ENCODE measurements around the gene HOOK2. TPM values are rescaled to one million over a fixed set of nuclear protein-coding genes. Genes with fewer than 3 reads are reported as not detected.
A peak's percentile ranks its signal among the peaks of the same experiment; 100 is the strongest.

HOOK2 gene
- total and polyA plus RNA-seq, 9 of the 15 experiments (the other 6 are each of a cell fraction or from before 2014, with no cell fraction given), result 1.3 to 17.2 (median 9.9) TPM

DNA sequence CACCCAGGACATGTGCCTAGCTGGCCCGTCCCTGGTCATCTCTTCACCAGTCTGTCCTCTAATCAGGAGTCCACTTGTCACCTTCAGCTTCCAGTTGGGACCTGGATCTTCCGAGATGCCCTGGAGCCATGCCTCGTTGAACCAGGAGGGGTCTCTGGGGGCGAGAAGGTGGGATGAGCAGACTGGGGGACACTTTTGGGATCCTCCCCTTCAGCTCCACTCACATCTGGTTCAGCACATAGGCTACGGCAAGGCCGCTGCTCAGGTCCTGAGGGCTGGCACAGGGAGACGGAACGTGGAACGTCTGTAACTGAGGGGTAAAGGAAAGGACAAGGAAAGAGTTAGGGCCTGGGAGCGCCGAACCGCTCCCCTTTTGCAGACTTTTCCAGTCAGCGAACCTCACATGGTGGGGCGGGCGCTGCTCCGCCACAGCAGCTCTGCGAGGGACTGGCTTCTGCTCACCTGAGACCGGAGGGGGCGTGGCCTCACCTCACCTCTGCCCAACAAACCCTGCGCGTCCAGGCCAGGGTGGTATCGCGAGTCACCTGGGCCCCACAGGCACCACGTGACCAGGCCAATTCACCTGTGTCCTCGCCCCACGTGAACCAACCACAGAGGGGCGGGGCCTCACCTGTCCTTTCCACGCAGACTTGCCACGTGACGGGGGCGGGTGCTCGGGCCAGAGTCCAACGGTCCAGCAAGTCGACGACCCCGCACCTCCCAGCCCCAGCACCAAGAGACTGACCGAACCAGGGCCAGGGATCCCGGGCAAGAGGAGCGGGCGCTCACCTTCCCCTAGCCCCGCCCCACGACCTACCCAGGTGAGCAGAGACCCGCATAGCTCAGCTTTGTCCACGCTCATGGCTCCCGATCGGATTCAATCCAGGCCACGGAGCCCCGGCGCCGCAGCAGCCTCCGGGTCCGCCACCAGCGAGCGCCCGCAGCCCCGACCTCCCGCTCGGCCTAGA is at the start of gene HOOK2 (continued):
- TF ChIP-seq, protein P1, sequence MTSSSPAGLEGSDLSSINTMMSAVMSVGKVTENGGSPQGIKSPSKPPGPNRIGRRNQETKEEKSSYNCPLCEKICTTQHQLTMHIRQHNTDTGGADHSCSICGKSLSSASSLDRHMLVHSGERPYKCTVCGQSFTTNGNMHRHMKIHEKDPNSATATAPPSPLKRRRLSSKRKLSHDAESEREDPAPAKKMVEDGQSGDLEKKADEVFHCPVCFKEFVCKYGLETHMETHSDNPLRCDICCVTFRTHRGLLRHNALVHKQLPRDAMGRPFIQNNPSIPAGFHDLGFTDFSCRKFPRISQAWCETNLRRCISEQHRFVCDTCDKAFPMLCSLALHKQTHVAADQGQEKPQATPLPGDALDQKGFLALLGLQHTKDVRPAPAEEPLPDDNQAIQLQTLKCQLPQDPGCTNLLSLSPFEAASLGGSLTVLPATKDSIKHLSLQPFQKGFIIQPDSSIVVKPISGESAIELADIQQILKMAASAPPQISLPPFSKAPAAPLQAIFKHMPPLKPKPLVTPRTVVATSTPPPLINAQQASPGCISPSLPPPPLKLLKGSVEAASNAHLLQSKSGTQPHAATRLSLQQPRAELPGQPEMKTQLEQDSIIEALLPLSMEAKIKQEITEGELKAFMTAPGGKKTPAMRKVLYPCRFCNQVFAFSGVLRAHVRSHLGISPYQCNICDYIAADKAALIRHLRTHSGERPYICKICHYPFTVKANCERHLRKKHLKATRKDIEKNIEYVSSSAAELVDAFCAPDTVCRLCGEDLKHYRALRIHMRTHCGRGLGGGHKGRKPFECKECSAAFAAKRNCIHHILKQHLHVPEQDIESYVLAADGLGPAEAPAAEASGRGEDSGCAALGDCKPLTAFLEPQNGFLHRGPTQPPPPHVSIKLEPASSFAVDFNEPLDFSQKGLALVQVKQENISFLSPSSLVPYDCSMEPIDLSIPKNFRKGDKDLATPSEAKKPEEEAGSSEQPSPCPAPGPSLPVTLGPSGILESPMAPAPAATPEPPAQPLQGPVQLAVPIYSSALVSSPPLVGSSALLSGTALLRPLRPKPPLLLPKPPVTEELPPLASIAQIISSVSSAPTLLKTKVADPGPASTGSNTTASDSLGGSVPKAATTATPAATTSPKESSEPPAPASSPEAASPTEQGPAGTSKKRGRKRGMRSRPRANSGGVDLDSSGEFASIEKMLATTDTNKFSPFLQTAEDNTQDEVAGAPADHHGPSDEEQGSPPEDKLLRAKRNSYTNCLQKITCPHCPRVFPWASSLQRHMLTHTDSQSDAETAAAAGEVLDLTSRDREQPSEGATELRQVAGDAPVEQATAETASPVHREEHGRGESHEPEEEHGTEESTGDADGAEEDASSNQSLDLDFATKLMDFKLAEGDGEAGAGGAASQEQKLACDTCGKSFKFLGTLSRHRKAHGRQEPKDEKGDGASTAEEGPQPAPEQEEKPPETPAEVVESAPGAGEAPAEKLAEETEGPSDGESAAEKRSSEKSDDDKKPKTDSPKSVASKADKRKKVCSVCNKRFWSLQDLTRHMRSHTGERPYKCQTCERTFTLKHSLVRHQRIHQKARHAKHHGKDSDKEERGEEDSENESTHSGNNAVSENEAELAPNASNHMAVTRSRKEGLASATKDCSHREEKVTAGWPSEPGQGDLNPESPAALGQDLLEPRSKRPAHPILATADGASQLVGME (CRISPR knock-in tag; IDR thresholded peaks at IDR 0.05), result 0 out of 2 replicates have a peak, but pooled peaks have one; percentile 42
- TF ChIP-seq POLR2B (IDR thresholded peaks at IDR 0.05; ENCODE audit: low read depth, partially characterized antibody) (no peak), DIDO1 (tag; IDR thresholded peaks at IDR 0.05; ENCODE audit: low read depth) (no peak), SP1 (CRISPR knock-in tag; IDR thresholded peaks at IDR 0.05) (peak; percentile 30; the same call in 1 of the 2 replicates), SMAD3 (CRISPR knock-in tag; conservative IDR thresholded peaks at IDR 0.05) (no peak), TAF9B (IDR thresholded peaks at IDR 0.05; ENCODE audit: partially characterized antibody) (no peak), FUS (optimal IDR thresholded peaks at IDR 0.05; ENCODE audit: low read depth, low read length) (no peak), HDAC8 (tag; IDR thresholded peaks at IDR 0.05) (no peak), POLR2AphosphoS5 (IDR thresholded peaks at IDR 0.05; ENCODE audit: control insufficient read depth, insufficient read depth, low read depth, low read length) (no peak), ZNF143 (CRISPR knock-in tag; IDR thresholded peaks at IDR 0.05) (no peak; the same call in 1 of the 2 replicates), TBL1XR1 (IDR thresholded peaks at IDR 0.05; ENCODE audit: low read length in 2 of 2) (no peak), PCBP1 (IDR thresholded peaks at IDR 0.05; ENCODE audit: low read depth, low read length, poor library complexity, severe bottlenecking) (peak; percentile 30), RBM39 (optimal IDR thresholded peaks at IDR 0.05; ENCODE audit: low read depth, low read length) (no peak), KDM4B (IDR thresholded peaks at IDR 0.05; ENCODE audit: borderline replicate concordance in 2 of 2, low read depth in 1 of 2) (no peak), ZNF444 (CRISPR knock-in tag; IDR thresholded peaks at IDR 0.05) (no peak), CBX5 (IDR thresholded peaks at IDR 0.05; ENCODE audit: borderline replicate concordance, low read depth) (no peak), ZBTB1 (CRISPR knock-in tag; IDR thresholded peaks at IDR 0.05; ENCODE audit: borderline replicate concordance, low read depth) (no peak)
- TF ChIP-seq, protein P2, sequence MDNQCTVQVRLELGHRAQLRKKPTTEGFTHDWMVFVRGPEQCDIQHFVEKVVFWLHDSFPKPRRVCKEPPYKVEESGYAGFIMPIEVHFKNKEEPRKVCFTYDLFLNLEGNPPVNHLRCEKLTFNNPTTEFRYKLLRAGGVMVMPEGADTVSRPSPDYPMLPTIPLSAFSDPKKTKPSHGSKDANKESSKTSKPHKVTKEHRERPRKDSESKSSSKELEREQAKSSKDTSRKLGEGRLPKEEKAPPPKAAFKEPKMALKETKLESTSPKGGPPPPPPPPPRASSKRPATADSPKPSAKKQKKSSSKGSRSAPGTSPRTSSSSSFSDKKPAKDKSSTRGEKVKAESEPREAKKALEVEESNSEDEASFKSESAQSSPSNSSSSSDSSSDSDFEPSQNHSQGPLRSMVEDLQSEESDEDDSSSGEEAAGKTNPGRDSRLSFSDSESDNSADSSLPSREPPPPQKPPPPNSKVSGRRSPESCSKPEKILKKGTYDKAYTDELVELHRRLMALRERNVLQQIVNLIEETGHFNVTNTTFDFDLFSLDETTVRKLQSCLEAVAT (IDR thresholded peaks at IDR 0.05), result no peak
- TF ChIP-seq, protein P3, sequence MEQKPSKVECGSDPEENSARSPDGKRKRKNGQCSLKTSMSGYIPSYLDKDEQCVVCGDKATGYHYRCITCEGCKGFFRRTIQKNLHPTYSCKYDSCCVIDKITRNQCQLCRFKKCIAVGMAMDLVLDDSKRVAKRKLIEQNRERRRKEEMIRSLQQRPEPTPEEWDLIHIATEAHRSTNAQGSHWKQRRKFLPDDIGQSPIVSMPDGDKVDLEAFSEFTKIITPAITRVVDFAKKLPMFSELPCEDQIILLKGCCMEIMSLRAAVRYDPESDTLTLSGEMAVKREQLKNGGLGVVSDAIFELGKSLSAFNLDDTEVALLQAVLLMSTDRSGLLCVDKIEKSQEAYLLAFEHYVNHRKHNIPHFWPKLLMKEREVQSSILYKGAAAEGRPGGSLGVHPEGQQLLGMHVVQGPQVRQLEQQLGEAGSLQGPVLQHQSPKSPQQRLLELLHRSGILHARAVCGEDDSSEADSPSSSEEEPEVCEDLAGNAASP (IDR thresholded peaks at IDR 0.05), result no peak
